Lung microvascular endothelial cell (primary cell): ENCODE results near the gene GALC. TPM values are rescaled to one million over a fixed set of nuclear protein-coding genes. Genes with fewer than 3 reads are reported as not detected.
"Not testable (repeated sequence)": the region's sequence is repeated elsewhere in the genome, so short reads cannot be mapped to it uniquely, and the experiment has no call there.

Source experiments
- DNase-seq, 2 donors: peaks; one replicate each; pipeline versions ENCODE4 v3.0.0 to v3.0.0-alpha.2; 2010; ENCODE audit warnings: low read depth in 2 of 2
- total RNA-seq: library from RNA; depleted of rRNA; stranded (reverse); fragments of >200 nt; gene quantifications from 2 replicates; pipeline ENCODE4 v1.2.1, GENCODE V29; 2014

Gene GALC
- total RNA-seq, result 8.9 and 9.5 TPM in 2 replicates

GRCh38 chr14:87992718-87993628 is at the start of gene GALC:
TSS of gene GALC (minus strand) at chr14:87993182. CDS start at chr14:87993164, 18 bp downstream.
- peak; percentile 93 for DNase-seq

DNA sequence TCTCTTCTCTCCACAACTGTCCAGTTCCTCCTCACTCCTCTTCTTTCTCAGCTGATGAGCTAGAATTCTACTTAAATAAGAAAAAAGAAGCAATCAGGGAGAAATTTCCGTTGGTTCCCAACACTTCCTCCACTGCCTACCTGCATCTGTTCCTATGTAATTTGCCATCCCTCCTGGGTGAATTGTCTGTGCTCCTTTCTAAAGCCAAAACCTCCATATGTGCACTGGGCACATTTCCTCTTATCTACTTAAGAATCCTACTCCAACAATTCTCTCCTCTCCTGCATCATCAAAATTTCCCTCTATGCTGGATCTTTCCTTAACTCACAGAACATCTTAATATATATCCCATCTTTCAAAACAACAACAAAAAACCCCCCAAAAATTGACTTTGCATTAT is 47.2 kb upstream of the GALC start:
- DNase-seq, result no peak

DNA sequence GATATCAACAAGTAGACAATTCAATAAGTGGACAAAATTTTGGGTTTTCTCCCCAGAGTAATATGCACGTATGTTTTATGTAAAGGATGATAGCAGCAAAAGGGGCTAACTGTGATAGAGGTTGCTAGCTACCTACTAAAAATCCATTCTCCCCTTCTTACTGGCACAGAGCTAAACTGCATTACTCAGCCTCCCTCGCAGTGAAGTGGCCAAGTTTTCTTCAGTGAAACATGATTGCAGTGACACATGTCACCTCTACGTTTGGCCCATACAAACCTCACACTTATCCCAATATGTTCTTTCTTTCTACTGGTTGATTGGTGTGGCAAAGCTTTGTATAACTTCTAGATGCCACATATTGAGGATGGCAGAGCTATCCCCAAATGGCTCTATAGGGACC is 46.2 kb upstream of the GALC start:
- no peak for DNase-seq

DNA sequence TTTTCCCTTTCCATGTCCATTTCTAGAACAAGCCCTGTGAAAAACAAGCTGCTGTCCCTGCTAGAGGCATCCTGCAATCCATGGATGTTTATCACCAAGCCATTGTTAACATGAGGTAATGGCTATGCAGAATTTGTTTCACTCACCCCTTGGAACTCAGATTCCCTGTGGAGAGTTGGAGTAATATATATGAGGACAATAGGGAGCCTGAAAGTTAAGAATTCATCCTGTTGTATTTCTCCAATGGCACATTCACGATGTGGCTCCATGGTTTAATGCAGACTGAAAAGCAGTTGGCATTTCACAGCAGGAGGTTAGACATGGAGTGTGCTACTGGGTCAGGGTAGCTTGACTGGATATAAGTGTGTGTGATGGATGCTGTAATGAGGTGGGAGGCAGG is 44.3 kb upstream of the GALC start:
- DNase-seq, result no peak

DNA sequence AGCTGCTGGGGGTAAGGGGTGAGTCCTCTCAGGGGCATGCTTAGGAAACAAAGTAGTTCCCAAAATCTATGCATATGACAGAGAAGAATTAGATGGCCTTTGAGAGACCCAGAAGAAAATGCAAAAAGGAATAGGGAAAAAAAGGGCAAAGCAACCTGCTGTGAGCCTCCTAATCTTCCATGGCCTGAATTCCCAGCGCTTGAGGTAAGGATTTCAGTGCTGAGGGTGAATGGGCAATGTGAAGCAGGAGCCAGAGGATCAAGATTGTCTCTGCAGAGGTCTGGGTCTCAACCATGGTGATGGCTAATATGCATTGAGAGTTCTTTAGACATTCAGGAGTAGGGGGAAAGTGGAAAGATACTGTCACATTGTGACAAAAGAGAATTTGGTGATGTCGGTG is 43.4 kb upstream of the GALC start:
- no peak for DNase-seq

DNA sequence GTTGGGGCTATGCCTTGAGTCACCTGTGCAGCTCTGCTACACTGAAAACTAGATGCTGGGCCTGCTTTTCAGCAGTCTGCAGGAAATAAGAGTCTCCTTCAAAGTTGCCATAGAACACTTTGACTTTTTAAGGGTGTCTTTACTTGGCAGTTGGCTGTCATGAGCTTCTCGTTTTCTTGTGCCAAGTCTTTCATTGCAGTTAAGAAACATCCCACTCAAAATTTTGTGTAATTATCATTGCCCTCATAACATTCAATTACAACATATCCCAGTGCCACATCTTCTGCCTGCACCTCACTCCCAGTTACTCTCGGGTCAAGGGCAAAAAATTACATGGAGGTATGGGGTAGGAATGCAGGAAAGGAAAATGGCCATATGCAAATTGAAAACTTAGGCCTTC is 41.1 kb upstream of the GALC start:
- DNase-seq, result no peak

DNA sequence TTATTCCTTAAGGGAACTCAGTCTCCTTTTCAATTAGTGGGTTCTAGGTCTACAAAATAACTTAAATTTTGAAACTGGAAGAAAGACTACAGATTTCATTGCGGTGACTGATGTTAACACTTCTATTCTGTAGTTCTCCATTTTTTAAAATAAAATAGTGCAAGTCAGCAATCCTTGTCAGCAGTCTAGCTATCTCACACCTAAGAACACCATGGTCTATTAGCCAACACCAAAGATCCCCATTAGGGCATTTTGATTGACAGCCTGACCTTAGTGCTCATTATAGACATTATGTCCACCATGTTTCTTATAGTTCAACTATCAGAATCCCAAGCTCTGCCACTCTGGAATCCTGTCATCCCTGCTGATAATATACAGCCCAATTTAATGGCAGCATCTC is 39.4 kb upstream of the GALC start:
- no peak for DNase-seq

GRCh38 chr14:88030892-88031291 is 37.9 kb upstream of the GALC start:
- no peak for DNase-seq

- no peak for DNase-seq
Measured at GRCh38 chr14:88030079-88030478, 37.1 kb upstream of the GALC start.

DNA sequence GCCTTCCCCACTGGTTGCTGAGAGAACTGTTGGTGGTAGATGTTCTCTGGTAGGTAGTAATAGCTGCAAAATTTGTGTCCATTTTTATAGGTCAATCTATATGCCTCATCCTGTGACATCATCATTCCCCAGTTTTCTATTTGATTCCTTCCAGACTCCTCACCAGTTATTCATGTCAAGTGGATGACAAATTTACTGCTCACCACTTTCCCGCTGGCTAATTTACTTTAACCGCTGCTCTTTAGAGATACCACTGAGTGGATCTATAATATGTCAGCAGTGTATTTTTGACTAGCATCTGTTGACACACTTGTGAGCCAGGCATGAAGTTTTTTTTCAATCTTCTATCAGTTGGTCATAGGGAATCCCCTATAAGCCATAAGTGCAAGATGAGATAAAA is 36.5 kb upstream of the GALC start:
- no peak for DNase-seq

DNA sequence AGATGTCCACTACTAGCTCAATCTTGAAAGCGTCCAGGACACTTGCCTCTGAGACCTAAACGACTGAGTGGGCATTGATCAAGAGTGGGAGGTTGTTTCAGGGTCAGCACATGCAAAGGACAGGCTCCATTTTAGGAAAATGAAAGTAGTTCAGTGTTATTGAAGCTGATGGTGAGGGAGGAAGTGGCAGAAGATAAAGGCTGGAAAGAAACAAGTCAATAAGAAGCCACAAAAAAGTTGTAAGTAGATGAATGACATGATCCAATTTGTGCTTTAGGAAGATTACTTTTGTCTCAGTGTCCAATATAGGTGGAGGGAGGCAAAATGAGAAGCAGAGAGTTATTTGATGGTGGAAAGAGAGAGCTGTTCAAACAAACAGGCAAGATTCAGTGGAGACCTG is 33.9 kb upstream of the GALC start:
- DNase-seq, result no peak

DNA sequence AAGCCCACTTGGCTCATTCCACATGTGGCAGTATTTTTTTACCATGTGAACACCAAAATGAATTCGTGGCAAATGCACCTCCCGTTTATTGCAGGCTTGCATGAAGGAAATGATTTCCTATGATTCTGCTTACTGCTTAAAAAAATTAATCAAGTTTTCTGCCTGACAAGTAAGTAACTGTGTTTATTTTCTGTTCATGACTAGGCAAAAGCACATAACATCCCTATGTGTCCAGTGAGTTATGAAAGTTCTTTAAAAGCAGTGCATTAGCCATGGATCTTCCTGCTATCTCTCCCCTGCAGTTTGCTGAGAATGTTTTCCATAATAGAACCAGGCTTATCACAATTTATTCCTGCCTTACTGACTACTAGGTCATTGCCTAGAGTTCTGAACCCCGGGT is 32.3 kb upstream of the GALC start:
- DNase-seq, result no peak

GRCh38 chr14:88024252-88025086 is 31.5 kb upstream of the GALC start:
- not testable (repeated sequence) for DNase-seq

DNA sequence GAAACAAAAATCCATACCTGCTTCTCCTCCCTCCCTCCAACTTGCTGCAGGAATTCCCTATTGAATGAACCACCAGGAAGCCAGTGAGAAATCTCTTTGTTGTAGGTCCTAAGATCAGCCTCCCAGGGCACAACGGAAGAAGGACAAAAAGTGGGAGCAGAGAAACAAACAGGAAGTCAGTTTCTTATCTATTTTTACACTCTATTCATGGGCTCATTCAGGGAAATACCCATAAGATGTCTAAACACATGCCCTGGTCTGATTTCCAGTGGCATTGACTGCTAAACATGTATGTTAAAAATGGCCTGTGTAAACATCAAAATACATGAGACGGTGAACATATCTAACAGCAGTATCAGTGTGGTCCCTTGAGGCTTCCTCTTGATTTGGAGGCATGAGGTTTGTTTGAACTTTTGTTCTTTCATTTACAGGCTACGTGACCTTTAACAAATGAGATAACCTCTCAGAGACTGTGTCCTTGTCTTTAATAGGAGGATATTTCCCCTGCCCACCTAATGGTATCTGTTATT is 30.7 kb upstream of the GALC start:
- no peak for DNase-seq

DNA sequence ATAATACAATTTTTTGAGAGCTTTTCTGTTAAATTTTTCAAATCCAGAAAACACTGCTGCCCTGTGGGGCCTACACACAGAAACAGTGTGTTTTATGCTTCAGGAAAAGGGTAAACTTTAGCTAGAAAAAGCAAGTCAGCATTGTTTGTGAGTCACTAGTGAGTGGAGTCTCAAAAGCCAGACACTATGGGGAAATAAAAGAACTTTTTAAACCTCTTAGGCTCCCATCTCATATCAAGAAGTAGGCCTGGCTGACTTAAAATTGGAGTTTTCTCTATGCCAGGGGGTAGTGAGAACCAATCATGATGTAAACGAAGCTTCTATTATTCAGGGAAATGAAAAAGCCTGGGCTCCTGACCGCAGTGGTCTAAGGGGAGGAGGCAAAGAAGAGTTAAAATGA is 24.6 kb upstream of the GALC start:
- no peak for DNase-seq

DNA sequence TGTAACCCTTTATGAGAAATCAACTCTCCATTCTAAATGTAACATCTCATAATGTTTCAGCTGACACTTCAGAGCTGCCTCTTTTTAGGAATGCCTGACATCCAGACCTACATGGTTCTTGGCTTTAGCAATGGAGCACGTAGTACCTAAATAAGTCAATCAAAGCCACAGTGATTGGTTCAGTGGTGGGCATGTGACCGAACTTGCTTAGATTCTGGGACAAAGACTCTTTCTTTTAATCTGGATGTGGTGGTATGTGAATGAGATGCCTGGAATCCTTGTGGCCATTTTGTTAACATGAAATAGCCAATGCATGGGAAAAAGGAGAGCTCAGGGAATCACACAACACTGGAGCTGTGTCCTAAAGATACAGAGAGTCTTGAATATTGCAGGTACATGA is 23.8 kb upstream of the GALC start:
- DNase-seq, result no peak

- peak; percentile 70 to 71 for DNase-seq
Measured at GRCh38 chr14:88013750-88014349, 20.9 kb upstream of the GALC start.

DNA sequence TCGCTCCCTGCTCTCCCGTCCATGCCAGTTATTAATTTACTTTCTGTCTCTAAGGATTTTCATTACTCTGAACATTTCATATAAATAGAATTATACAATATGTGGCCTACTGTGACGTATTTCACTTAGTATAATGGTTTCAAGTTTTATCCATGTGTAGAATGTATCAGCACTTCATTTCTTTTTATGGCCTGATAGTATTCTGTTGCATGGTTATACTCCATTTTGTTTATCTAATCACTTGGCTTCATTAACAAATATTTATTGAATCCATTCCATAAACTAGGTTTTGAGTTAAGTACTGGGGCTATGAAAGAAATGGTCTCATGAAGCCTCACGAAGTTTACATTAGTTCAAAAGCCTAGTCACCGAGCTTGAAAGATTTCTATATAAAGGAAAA is 19.5 kb upstream of the GALC start:
- DNase-seq, result no peak

DNA sequence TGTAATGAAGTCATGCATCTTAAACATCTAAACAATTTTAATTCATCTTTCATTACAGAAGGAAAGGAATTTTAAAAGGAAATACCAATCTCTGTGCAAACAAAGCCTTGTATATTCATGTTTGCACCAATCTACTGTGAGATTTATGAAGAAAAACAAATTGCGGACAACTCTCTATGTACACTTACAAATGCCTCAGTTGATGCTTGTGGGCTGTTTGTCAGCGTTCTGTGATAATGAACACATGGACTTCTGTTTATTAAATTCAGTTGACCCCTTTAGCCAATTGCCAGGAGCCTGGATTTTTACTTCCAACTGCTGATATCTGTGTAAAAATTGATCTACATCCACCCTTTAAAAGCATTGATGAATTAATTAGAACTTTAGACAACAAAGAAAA is 17.3 kb upstream of the GALC start:
- DNase-seq, result no peak

DNA sequence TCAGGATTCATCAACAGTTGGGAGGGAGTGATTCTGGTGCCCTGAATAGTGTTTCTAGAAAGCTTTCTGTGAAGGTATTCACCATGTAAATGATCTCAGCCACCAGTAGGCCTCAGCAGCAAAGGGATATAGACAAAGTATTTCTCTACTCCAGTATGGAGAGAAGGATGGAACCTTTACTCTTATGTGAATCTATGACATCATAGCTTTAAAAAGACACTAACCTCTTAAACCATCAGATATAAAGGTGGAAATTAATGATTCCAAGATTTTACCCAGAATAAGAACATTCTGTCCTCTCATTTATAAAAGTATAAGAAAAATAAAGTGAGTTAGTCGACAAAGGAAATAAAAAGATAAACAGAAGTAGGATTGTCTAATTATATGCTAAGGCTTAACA is 16.5 kb upstream of the GALC start:
- DNase-seq, result no peak

DNA sequence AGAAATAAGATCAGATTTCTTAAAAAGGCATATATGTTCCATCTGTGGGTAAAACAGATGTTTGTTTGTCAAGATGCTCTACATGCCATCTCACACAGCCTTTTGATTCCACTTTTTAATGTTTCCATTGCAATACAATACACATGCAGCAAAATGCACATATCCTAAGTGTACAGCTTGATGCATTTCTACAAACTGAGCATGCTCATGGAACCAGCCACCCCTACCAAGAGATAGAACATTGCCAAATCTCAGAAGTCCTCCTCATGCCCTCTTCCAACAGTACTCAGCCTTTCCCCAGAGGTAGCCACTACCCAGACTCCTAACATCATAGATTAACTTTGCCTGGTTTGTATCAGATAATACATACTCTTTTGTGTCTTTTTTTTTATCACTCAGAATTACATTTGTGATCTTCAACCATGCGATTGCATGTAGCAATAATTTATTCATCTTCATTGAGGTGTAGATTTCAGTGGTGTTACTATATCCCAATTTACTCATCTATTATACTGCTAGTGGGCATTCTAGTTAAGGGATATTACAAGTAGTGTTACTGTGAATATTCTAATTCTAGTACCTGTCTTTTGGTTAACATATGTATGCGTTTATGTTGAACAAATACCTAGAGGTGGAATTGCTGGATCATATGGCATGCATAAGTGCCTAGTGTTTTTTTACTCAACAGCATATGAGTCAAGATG is 15.2 kb upstream of the GALC start:
- no peak for DNase-seq
